Activated CD4-positive, CD25-positive, alpha-beta regulatory T cell treated with anti-CD3 and anti-CD28 coated beads, Interleukin-2, amount 50 U/mL, for 72 hours (primary cell): ENCODE results near the gene IL1A.

Experiments used
- DNase-seq: peaks from one replicate; pipeline ENCODE4 v3.0.0; 2021

IL1A gene

DNA sequence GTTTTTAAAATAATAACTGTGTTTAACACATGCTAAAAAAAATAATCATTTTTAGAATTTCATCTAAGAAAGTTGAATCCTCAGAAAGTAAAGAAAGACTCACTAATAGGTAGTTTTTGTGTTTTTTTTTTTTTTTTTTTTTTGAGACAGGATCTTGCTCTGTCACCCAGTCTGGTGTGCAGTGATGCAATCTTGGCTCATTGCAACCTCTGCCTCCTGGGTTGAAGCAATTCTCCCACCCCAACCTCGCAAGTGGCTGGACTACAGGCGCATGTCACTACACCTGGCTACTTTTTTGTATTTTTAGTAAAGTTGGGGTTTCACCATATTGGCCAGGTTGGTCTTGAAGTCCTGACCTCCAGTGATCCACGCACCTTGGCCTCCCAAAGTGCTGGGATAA is 27.0 kb downstream of the IL1A start:
- no peak for DNase-seq

DNA sequence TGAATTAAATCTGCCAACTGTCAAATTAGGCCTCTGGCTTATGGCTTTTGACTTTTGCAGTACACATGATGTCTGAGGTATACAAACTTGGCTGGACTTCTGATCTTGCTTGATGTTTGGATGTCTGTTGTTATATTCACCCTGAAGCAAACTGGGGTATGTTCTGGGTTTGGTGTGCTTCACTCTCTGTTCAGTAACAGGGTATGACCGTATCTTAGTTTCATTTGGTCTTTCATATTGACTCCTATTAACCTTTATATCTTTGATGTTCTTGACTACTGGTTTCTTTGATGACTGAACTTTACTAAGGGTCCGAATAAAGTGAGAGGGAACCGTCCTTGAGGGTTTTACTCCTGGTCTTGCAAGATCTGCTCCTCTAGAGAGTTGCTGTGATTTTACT is 28.1 kb downstream of the IL1A start:
- DNase-seq, result no peak

- DNase-seq, result no peak
Measured at GRCh38 chr2:112755444-112755843, 28.8 kb downstream of the IL1A start.

GRCh38 chr2:112754564-112754963 is 29.7 kb downstream of the IL1A start:
- no peak for DNase-seq

DNA sequence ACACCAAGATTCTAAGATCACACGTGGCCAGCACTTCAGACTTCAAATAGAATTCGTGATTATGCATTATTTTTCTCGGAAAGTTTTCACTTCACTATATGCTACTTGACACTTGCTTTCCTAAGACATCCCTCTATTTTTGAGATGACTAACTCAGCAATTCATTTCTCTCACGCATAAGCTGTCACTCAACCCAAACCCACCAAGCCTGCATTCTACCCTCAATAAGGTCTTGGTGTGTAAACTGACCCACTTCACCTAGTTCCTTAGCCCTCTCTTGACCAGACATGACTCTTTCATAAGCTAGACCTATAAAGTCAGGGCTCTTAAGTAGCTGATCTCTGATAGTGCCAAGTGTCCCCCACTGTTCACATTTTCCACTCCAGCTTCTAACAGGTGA is 31.6 kb downstream of the IL1A start:
- no peak for DNase-seq

- no peak for DNase-seq
Measured at GRCh38 chr2:112751451-112752197, 32.7 kb downstream of the IL1A start.

- DNase-seq, result no peak
Measured at GRCh38 chr2:112750560-112750843, 33.8 kb downstream of the IL1A start.

- peak; percentile 85 for DNase-seq
Measured at GRCh38 chr2:112749755-112750559, 34.3 kb downstream of the IL1A start.

GRCh38 chr2:112740527-112740926 is 43.8 kb downstream of the IL1A start:
- DNase-seq, result no peak

DNA sequence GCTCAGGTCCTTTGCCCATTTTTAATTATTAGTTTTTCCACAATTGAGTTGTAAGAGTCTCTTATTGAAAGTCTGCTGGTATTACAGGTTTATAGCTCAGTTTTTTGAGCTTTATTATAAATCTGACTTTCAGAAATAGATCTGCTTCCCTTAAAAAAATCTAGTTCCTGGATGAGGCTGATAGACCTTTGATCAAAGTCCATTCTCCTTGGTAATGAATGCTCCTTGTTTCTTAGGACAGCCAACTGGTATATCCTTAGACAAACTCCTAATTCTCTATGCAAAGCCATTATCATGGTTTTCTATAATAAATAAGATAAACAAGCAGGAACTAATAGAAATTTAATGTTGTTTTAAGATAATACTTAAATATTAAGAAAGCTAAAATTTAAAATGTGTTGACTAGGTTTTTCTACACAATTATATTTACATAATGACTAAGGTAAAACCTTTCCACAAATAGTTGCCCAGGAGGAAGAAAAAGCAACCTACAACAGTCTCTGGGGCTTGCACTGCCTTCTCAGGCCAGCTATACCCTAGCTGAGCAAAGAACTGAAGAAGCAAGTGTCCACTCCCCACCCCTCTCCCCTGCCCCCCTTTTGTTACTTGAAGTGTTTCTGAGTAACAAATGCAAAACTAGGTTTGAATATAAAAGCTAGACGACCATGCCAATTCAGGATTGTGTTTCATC is 46.6 kb downstream of the IL1A start:
- no peak for DNase-seq

- no peak for DNase-seq
Measured at GRCh38 chr2:112733871-112734270, 50.4 kb downstream of the IL1A start.

DNA sequence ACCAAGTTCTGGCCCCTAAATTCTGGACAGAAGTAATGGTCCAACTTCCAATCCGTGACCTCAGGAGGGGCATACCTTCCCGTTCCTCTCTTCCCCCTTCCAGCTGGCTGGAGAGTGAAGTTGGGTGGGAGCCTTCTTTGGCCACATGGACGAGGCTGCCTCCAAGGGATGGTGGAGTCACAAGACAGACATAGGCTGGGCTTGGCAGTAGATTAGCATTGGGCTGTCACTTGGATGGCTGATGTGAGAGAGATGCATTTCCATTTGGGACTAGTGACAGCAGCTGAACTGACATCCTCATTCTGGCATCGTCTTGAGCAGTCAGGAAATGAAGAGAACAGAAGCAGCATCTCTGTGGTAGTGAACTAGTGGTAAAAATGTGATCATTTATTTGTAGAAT is 50.8 kb downstream of the IL1A start:
- DNase-seq, result no peak

GRCh38 chr2:112731479-112731878 is 52.8 kb downstream of the IL1A start:
- no peak for DNase-seq

GRCh38 chr2:112730791-112731190 is 53.5 kb downstream of the IL1A start:
- DNase-seq, result no peak

- no peak for DNase-seq
Measured at GRCh38 chr2:112730216-112730615, 54.1 kb downstream of the IL1A start.

GRCh38 chr2:112728378-112729175 is 55.7 kb downstream of the IL1A start:
- no peak for DNase-seq

DNA sequence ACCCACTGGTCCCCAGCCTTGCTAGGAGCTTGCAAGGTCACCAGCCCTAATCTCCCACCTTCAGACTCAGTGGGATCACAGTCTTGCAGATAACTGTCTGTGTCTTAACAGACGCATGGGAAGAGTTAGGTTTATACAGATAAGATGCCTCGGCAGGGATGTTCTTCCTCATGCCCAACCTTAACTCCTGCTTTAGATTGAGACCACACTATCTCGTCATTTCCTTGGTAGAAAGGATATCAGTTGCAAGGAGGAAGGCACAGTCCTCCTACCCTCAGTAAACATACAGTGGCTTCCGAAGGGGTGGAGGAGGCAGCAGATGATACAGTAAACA is 56.3 kb downstream of the IL1A start:
- no peak for DNase-seq

- no peak for DNase-seq
Measured at GRCh38 chr2:112727276-112728028, 56.8 kb downstream of the IL1A start.

- peak; percentile 88 for DNase-seq
Measured at GRCh38 chr2:112726487-112727190, 57.7 kb downstream of the IL1A start.

GRCh38 chr2:112725545-112726457 is 58.5 kb downstream of the IL1A start:
- DNase-seq, result no peak
